ENCODE measurements around the gene PIGT. TPM values are rescaled to one million over a fixed set of nuclear protein-coding genes. Genes with fewer than 3 reads are reported as not detected.

The PIGT gene
- total and polyA plus RNA-seq, 2 of the 13 experiments (the other 11 are each of a cell fraction or from before 2014, with no cell fraction given) = 65.9 to 74.1 TPM

- TF ChIP-seq CSRNP2 (CRISPR knock-in tag; conservative IDR thresholded peaks at IDR 0.05; ENCODE audit: low read depth) (0 out of 2 replicates have a peak, but pooled peaks have one; percentile 22), ATF7-NPFF (CRISPR knock-in tag; IDR thresholded peaks at IDR 0.05; ENCODE audit: low read depth) (peak; percentile 51; the same call in 1 of the 2 replicates), TBX2 (CRISPR knock-in tag; IDR thresholded peaks at IDR 0.05; ENCODE audit: borderline replicate concordance) (peak; percentile 72; the same call in 1 of the 2 replicates), PITX1 (CRISPR knock-in tag; IDR thresholded peaks at IDR 0.05) (0 out of 2 replicates have a peak, but pooled peaks have one; percentile 7), ZNF772 (CRISPR knock-in tag; IDR thresholded peaks at IDR 0.05) (no peak), FOXP1 (IDR thresholded peaks at IDR 0.05) (no peak), FOXP1 (CRISPR knock-in tag; IDR thresholded peaks at IDR 0.05) (no peak), HIVEP1 (CRISPR knock-in tag; IDR thresholded peaks at IDR 0.05) (peak; percentile 82; the same call in 1 of the 2 replicates), ZNF839 (CRISPR knock-in tag; IDR thresholded peaks at IDR 0.05; ENCODE audit: borderline replicate concordance) (0 out of 2 replicates have a peak, but pooled peaks have one; percentile 48), HMG20A (CRISPR knock-in tag; IDR thresholded peaks at IDR 0.05; ENCODE audit: borderline replicate concordance) (no peak), HNRNPL (IDR thresholded peaks at IDR 0.05; ENCODE audit: low read depth, low read length) (peak; percentile 81), ZIK1 (CRISPR knock-in tag; IDR thresholded peaks at IDR 0.05; ENCODE audit: borderline replicate concordance, low read depth) (peak; percentile 8; the same call in 1 of the 2 replicates), ZNF430 (CRISPR knock-in tag; IDR thresholded peaks at IDR 0.05) (peak; percentile 45; the same call in 1 of the 2 replicates), ZNF850 (CRISPR knock-in tag; conservative IDR thresholded peaks at IDR 0.05) (no peak), ZNF720 (CRISPR knock-in tag; IDR thresholded peaks at IDR 0.05) (0 out of 2 replicates have a peak, but pooled peaks have one; percentile 27), RFX3 (CRISPR knock-in tag; IDR thresholded peaks at IDR 0.05) (no peak), ERF (CRISPR knock-in tag; IDR thresholded peaks at IDR 0.05) (0 out of 2 replicates have a peak, but pooled peaks have one; percentile 2), CHCHD3 (CRISPR knock-in tag; IDR thresholded peaks at IDR 0.05) (no peak; the same call in 1 of the 2 replicates), ZNF572 (CRISPR knock-in tag; IDR thresholded peaks at IDR 0.05) (peak; percentile 26; the same call in 1 of the 2 replicates), SP4 (CRISPR knock-in tag; IDR thresholded peaks at IDR 0.05) (peak; percentile 2; the same call in 1 of the 2 replicates), FOSL2 (CRISPR knock-in tag; IDR thresholded peaks at IDR 0.05) (no peak; the same call in 1 of the 2 replicates), ZNF264 (CRISPR knock-in tag; IDR thresholded peaks at IDR 0.05) (no peak)
- TF ChIP-seq, protein P1, sequence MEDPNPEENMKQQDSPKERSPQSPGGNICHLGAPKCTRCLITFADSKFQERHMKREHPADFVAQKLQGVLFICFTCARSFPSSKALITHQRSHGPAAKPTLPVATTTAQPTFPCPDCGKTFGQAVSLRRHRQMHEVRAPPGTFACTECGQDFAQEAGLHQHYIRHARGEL (CRISPR knock-in tag; IDR thresholded peaks at IDR 0.05) = 0 out of 2 replicates have a peak, but pooled peaks have one; percentile 35
- TF ChIP-seq, protein P2, sequence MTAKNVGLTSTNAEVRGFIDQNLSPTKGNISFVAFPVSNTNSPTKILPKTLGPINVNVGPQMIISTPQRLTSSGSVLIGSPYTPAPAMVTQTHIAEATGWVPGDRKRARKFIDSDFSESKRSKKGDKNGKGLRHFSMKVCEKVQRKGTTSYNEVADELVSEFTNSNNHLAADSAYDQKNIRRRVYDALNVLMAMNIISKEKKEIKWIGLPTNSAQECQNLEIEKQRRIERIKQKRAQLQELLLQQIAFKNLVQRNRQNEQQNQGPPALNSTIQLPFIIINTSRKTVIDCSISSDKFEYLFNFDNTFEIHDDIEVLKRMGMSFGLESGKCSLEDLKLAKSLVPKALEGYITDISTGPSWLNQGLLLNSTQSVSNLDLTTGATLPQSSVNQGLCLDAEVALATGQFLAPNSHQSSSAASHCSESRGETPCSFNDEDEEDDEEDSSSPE (CRISPR knock-in tag; IDR thresholded peaks at IDR 0.05) = no peak
- TF ChIP-seq, protein P3, sequence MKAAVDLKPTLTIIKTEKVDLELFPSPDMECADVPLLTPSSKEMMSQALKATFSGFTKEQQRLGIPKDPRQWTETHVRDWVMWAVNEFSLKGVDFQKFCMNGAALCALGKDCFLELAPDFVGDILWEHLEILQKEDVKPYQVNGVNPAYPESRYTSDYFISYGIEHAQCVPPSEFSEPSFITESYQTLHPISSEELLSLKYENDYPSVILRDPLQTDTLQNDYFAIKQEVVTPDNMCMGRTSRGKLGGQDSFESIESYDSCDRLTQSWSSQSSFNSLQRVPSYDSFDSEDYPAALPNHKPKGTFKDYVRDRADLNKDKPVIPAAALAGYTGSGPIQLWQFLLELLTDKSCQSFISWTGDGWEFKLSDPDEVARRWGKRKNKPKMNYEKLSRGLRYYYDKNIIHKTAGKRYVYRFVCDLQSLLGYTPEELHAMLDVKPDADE (CRISPR knock-in tag; IDR thresholded peaks at IDR 0.05) = no peak
- TF ChIP-seq, protein P4, sequence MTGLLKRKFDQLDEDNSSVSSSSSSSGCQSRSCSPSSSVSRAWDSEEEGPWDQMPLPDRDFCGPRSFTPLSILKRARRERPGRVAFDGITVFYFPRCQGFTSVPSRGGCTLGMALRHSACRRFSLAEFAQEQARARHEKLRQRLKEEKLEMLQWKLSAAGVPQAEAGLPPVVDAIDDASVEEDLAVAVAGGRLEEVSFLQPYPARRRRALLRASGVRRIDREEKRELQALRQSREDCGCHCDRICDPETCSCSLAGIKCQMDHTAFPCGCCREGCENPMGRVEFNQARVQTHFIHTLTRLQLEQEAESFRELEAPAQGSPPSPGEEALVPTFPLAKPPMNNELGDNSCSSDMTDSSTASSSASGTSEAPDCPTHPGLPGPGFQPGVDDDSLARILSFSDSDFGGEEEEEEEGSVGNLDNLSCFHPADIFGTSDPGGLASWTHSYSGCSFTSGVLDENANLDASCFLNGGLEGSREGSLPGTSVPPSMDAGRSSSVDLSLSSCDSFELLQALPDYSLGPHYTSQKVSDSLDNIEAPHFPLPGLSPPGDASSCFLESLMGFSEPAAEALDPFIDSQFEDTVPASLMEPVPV (CRISPR knock-in tag; IDR thresholded peaks at IDR 0.05) = 0 out of 2 replicates have a peak, but pooled peaks have one; percentile 43
These were observed 10.2 kb upstream of the PIGT start (continued) for GRCh38 chr20:45405571-45406259.

Measured in HepG2 (cell line).